Superior temporal gyrus (tissue), 1 donor: ENCODE results near the gene KRT78.

ENCODE experiments used
- DNase-seq: peaks from one replicate; pipeline ENCODE4 v3.0.0-alpha.2; 2016; ENCODE audit errors: extremely low spot score

KRT78 gene

DNA sequence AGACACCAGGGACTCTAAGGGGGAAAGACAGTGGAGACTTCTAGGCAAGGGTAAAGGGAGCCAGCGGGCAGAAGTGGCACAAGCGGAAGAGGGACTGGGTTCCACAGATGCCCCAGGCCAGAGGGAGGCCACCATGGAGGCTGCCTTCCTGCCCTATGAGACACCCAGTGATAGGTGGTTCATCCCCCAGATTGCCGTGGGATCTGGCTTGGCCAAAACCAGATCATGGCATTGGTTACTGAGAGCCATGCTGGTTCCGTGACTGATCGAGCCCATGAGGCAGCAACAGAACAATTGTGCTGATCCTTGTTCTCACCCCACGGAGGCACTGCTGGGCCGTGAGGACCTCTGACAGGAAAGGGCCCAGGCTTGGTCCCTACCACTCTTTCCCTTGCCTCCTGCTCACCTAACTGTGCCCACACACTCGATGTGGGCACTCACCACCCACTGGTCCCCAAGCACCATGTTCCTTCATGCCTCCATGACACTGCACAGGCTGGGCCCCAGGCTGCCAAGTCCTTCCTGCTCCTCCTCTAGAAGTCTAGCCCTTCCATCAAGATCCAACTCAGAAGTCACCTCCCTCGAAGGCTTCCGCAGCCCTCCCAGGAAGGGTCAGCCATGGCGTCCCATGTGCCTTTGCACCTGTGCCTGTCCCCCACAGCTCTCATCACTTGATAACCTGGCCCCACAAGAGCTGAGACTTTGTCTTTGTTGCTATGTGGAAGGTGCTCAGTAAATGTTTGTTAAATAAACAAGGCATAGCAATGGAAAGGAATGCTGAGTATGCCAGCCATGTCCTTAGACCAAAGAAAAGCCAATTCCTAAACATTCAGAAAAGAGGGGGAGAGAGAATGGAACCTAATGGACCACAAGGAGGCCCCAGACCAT lies 21.9 kb downstream of the KRT78 start:
- DNase-seq, result no peak

DNA sequence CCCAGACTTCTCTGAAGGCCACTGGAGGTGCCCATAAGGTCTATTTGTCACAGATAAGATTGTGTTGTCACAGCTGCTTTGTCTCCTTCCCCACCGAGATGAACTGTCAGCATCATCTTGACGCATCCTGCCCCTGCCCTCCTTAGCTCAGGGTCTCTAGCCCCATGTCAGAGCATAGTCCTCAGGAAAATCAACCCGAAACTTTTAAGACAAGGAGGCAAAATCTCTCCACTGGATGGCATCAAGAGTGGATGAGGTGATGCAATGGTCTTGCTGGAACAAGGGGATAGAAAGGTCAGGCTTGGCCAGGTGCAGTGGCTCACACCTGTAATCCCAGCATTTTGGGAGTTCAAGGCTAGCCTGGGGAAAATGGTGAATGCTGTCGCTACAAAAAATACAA lies 22.8 kb downstream of the KRT78 start:
- no peak for DNase-seq

DNA sequence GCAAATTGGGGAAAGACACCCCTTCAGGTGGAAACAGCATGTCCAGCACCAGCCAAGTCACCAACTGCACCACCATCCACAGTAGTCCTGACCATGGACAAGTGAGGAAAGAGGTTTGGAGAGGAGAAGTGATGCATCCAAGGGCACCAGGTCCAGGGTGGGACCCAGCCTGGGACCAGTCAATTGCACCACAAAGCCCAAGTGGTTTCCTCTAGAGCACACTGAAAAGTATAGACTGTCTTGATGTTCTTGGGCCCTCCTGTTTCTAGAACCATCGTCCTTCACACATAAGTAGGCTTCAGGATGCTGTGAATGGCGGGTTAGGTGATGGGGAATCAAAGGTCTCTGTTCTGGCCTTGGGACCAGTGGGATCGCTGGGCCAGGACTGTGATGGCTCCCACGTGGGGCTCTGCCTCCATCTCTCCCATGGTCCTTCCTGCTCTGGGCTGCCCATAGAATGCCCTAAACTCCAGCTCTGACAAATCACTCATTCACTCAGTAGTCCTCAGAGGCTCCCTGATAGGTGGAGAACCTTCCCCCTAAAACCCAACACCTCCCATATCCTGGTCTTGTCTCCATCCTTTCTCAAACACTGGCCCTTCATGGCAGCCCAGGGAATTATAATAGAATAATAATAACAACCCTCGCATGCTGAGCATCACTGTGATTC lies 23.9 kb downstream of the KRT78 start:
- DNase-seq, result no peak

DNA sequence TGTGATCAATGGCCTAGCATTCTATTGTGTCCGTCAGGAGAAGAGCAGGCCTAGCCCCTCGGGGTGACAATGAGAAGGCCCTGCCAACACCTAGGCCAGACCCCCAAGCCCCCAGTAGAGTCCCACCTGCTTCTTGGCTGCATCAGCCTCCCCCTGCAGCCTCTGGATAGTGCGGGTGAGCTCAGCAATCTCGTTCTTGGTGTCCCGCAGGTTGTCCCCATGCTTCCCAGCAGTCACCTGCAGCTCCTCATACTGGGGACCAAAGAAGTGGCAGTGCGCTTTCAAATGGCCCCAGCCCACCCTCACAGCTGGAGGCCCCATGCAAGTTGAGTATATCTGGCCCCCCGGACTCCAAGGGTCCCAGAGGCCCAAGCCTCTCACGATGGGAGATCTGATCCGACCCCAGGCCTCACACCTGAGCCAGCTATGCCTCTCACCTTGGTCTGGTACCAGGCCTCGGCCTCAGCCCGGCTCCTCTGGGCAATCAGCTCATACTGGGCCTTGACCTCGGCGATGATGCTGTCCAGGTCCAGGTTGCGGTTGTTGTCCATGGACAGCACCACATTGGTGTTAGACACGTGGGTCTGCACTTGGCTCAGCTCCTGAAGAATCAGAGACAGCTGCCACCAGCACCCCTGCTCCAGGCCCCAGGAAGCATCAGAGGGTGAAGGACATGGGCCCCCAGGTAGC lies 24.9 kb downstream of the KRT78 start:
- DNase-seq, result no peak

DNA sequence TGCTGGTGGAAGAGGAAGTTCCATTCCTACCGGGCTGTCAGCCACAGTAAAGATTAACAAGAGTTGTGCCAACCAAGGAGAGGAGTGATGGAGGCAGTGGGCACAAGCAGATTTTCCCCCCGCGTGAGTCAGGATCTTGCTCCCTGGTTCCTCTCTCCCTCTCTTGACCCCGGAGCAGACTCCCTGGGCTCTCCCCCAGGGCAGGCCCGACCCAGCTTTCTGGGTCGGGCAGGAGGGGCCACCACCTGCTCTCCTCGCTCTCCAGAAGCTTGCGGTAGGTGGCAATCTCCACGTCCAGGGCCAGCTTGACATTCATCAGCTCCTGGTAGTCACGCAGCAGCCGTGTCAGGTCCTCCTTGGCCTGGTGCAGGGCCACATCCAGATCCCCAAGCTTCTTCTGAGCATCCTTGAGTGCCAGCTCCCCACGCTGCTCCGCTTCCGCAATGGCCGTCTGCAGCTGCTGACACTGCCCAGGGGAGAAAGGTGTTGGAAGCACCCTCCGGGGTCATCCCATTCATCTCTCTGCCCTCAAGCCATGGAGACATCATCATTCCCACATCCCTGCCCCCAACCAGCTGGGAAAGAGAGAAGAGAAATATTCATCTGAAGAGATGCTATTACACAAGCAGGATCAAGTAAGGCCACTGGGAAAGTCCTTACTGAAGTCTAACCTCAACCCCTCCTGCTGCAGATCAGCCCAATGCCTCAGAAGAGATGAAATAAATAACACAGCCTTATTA lies 25.9 kb downstream of the KRT78 start:
- no peak for DNase-seq

DNA sequence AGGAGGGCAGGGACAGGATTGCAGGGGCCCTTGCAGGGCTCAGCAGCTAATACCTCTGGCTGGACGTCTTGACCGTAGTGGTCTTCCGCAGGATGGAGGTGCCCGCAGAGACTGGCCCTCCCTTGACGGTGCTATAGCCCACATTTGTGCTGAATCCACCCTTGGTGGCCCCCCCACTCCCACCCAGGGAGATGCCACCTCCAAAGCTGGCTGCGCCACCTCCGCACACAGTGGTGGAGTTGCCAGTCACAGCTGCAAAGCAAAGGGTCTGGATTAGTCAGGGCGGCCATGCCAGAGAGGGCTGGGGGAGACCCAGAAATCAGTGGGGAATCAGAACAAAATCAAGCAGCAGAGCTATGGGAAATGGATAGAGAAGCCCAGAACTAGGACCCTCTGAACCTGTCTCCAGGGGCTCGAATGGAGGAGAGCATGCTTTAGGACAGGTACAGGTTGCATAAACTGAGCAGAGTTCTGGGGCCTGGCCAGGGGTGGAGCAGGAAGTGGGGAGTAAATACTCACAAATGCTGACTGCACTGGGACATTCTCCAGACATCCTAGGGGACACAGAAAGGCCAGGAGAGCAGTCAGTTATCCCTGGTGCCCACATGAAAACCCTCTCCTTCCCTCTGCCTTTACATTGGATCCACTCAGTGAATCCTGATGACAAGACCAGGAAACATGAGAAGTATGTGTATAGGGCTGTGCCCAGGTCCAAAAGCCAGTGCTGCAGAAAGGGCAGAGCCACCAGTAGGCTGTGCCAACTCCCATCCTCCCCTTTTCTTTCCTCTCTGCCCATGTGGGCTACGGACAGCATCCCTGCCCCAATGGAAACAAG lies 26.8 kb downstream of the KRT78 start:
- DNase-seq, result no peak

DNA sequence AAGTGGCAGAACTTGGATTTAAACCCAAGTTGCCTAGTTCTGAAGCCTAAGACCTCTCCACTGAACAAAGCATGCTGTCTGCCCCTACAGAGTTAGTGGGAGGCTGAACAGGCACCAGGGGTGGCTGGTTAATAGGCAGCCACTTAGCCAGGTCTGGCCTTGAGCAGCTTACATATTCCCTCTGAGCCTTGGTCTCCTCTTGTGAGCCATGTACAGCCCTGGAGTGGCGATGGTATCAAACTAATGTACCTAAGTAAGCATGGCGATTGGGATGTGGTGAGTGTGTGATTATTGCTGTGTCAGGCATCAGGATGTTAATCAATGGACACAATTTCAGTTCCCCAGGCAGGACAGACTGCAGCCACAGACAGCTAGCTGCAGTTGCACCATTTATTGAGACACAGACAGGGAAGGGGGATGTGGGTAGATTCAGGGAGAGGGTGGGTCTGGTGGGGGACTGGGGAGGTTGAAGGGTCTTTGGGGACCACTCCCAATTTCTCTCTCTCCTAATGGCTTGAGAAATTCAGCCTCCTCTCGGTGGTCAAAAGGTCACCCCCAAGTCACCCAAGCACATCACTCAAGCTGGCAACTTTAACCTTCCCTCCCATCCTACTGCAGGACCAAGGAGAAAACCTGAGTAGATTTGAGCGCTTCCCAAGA lies 27.6 kb downstream of the KRT78 start:
- no peak for DNase-seq

DNA sequence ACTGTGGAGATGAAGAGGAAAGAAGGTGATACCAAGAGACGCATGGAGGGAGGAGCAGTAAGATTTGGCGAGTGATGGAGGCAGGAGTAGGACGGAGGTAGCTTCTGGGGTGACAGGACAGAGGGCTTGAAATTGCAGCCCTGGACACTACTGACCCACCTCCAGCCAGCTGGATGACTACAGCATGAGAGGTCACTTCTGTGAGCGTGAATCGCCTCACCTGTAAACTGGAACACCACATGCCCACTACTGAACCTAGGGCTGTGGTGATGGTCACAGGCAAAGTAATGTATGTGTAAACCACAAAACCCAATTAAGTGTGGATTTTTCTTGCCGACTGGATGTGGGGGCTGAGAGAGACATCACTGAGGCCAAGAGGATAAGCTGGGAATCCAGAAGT lies 28.3 kb downstream of the KRT78 start:
- no peak for DNase-seq

DNA sequence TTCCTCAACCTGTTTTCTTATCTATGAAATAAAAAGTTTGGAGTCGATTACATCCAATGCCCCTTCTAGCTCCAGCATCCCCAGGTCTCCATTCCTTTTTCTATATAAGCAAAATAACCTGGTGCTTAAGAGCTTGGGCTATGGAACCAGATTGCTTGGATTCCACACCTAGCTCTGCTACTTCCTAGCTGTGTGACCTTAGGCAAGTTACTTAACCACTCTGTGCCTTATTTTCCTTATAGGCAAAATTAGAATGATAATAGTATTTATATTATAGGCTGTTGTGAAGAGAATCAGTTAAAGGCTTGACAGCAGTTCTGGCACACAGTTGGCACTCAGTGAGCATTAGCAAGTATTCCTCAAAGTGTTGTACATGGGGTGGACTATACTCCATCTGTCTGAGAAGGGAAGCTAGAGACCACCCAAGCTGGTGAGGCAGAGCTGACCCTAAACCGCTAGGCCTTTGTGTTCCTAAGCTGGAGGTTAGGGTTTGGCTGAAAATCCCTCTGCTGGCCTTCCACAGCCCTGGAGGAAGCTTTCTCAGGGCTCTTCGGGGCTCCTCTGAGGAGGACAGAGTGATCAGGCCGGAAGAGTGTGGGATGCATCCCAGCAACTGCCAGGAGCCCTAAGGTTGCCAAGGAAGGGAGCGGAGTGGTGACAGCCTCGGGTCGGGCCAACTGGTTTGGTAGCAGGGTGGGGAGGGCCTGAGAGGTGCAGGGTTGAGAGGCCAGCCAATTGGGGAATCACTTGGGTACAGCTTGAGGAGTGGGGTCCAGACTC lies 28.9 kb downstream of the KRT78 start:
- no peak for DNase-seq

DNA sequence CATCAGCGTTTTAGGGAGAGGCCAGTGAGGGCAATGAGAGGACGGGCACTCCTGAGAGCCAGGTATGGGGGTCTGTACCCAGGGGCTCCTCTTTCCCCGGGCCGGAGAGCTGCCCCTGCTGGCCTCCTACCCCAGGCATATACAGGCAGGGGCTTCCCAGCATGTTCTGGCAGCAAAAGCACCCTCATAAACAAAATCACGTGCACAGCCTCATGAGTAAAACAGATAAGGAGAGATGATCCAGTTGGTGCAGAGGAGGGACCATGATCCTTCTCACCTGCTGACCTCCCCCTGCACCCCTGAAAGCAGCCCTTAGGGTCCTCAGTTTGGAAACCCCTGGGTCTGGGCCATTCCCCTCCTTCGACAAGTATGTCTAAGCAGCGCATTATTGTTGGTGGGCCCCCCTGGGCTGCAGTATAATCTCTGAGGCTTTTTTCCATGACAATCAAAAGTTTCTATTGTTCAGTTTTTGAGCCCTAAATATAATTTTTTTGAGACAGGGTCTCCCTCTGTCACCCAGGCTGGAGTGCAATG lies 29.8 kb downstream of the KRT78 start:
- DNase-seq, result no peak

DNA sequence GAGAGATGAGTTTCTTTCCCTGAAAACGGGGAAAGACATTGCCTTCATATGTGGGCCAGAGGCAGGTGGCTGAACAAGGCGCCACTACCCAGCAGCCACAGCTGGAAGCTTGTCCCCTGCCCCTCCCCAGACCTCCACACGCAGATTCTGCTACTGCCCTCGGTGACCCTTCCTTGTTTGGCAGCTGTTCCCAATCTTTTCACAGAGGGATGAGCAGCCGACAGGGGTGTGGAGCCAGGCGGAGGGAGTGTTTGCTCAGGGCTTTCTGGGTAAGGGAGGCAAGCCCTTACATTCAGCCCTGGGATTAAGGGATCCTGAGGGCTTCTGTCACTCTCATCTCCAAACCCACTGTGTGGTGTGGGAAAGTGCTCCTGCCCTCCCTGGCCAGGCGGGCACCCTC lies 30.4 kb downstream of the KRT78 start:
- DNase-seq, result no peak

DNA sequence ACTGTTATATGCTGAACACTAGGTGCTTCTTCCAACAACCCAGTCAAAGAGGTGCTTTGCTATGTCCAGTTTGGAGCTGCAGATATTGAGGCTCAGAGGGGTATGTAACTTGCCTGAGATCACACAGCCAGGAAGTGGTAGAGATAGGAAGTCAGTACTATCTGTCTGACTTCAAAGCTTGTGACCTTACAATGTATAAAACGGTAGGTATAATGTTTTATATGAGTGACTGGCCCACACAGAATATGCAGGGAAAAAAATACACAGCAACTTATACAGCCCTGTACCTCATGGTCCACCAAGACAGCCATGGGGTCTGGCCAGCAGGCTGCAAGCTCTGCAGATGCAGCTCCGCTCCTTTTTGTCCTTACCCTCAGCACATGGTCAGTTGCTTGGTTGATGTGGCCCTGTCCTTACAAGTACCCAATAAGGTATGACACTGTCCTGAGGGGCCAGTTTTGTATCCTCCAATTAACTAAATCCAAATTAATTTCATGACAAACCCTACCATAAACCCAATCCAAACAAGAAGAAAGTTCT lies 31.0 kb downstream of the KRT78 start:
- no peak for DNase-seq

DNA sequence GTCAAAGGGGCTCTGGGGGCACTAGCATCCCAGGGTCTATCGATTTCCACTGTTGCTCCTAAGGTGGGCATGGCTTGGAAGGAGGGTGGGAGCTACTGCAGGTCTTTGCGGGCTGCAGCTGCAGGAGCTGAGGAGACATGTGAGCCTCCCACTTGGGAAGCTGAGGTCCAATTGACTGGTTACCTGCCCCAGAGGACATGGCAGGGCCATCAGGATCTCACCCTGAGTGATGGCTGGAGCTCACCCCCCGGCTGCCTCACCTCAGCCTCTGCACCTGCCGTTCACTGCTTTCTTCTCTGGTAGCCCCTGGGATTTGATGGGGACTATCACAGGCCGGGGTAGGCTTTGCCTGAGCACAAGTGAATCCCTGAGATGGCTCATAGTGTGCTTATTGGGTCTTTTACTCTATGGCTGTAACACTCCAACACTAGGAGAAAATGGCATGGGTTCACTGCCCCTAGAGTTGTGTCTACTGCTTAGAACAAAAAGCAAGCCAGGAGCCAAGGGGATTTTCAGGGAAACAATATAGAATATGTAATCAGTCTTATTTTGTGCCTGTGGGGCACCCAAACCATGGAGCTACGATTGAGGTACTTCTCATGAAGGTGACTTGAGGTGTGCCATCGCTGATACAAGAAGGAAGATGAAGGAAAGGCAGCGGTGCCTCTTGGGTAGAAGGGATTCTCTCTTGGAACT lies 31.6 kb downstream of the KRT78 start:
- no peak for DNase-seq

DNA sequence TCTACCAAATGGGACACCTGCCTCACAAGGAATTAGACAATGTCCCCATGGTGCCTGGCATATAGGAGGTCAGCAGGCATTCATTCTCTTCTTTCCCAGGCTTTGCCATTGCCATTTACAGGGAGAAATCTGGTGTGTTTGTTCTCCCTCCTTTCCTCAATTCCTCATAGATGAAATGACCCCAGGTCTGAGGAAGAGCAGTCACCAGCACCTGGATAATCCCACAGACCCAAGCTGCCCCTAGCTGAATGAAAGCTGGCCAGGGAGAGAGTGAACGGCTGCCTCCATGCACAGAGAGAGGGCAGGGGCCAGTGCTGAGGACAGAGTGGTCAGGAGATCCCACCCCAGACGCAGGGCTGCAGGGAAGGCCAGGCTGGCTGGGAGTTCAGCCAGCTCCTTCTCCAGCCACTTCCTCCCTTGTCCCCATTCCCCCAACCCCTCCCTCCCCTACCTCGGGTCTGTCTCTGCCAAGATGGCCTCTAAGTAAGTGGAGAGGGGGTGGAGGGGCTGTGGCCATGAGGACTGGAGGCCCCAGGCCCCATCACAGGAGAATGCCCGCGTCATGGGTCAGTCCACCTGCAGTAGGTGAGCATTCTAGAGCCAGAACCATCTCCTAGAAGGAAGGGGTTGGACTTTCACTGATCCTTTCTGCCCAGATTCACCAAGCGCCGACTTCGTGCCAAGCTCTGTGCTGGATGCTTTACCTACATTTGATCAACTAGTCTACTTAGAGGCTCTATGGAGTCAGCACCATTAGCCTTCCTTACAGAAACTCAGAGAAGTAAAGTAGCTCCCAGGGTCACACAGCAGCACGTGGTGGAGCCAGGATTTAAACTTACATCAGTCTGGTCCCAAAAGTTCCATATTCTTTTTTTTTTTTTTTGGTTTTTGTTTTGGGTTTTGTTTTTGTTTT lies 32.9 kb downstream of the KRT78 start:
- no peak for DNase-seq

DNA sequence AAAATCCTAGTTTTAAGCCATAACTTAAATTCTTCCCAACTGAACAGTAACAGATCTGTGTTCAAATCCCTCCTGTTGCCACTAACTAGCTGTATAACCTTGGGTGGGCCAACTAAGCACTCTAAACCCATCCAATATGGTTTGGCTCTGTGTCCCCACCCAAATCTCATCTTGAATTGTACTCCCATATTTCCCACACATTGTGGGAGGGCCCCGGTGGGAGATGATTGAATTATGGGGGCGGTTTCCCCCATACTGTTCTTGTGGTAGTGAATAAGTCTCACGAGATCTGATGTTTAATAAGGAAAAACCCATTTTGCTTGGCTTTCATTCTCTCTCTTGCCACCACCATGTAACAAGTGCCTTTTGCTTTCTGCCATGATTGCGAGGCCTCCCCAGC lies 33.6 kb downstream of the KRT78 start:
- DNase-seq, result no peak

DNA sequence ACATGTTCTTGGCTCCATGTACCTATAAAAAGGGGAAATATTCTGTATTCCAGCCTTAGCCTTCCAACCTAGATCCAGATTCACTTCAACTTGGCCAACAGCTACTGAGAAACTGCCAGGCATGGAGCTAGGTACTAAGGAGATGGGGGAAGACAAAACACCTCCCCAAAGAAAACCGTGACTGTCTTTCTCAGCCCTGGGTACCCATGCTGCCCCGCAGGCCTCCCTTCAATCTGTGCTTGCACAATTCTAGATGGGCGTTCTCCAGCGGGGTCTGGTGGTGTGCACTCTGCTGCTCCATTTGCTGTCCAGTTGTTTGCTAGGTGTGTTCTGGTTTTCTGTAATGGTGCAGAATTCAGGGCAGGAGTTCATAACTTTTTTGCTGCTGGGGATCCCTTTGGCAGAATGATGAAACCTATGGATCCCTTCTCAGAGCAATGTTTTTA lies 34.1 kb downstream of the KRT78 start:
- no peak for DNase-seq

DNA sequence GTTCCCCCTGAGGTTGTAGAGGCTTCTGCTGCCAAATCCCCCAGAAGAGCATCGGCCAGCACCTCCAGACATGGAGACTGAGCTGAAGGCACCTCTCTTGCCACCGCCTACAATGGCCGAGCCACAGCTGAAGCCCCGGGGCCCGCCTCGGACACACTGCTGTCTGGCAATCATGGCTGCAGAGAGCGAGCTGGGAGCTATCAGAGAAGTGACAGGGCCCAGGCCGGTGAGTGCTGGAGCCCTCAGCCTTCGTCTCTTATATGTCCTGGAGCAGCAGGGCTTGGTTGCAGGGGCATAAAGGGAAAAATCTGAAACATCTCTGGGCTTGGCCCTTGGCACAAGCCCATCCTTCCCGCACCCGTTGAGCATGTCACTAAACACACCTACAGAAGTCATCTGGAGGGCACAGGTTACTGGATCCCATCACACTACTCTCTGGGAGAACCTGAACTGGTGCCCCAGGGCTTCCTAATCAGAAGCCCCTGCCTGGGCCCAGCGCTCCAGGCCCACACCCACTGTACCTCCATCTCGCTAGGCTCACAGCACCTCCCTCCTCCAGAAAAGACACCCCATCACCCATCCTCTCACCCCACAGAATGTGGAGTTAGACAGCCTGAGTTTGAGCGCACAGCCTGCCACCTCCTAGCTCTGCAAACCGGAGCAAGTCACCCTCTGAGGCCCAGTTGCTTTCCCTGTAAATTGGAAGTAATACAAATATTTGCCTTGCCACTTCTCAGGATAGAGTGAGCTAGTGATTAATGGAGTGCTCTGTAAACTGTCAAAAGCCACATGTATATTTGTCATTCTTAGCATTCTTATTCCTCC lies 34.7 kb downstream of the KRT78 start, which contains the start of gene KRT4:
Gene KRT4 (minus strand): TSS at position 232 of the 825 bp plus-strand sequence. CDS start 58 bp downstream, at position 174.
- DNase-seq, result no peak
